CD4-positive, alpha-beta T cell treated with Interleukin-4 for 1 hour (primary cell): ENCODE data around the gene LTBP4.
"Not testable (repeated sequence)": the region's sequence is repeated elsewhere in the genome, so short reads cannot be mapped to it uniquely, and the experiment has no call there.

Experiments
- DNase-seq, 2 donors: peaks; one replicate each; pipeline ENCODE4 v3.0.0-alpha.2; 2020 to 2022

LTBP4 gene, protein sequence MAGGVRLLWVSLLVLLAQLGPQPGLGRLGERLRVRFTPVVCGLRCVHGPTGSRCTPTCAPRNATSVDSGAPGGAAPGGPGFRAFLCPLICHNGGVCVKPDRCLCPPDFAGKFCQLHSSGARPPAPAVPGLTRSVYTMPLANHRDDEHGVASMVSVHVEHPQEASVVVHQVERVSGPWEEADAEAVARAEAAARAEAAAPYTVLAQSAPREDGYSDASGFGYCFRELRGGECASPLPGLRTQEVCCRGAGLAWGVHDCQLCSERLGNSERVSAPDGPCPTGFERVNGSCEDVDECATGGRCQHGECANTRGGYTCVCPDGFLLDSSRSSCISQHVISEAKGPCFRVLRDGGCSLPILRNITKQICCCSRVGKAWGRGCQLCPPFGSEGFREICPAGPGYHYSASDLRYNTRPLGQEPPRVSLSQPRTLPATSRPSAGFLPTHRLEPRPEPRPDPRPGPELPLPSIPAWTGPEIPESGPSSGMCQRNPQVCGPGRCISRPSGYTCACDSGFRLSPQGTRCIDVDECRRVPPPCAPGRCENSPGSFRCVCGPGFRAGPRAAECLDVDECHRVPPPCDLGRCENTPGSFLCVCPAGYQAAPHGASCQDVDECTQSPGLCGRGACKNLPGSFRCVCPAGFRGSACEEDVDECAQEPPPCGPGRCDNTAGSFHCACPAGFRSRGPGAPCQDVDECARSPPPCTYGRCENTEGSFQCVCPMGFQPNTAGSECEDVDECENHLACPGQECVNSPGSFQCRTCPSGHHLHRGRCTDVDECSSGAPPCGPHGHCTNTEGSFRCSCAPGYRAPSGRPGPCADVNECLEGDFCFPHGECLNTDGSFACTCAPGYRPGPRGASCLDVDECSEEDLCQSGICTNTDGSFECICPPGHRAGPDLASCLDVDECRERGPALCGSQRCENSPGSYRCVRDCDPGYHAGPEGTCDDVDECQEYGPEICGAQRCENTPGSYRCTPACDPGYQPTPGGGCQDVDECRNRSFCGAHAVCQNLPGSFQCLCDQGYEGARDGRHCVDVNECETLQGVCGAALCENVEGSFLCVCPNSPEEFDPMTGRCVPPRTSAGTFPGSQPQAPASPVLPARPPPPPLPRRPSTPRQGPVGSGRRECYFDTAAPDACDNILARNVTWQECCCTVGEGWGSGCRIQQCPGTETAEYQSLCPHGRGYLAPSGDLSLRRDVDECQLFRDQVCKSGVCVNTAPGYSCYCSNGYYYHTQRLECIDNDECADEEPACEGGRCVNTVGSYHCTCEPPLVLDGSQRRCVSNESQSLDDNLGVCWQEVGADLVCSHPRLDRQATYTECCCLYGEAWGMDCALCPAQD (N-terminal part only)

DNA sequence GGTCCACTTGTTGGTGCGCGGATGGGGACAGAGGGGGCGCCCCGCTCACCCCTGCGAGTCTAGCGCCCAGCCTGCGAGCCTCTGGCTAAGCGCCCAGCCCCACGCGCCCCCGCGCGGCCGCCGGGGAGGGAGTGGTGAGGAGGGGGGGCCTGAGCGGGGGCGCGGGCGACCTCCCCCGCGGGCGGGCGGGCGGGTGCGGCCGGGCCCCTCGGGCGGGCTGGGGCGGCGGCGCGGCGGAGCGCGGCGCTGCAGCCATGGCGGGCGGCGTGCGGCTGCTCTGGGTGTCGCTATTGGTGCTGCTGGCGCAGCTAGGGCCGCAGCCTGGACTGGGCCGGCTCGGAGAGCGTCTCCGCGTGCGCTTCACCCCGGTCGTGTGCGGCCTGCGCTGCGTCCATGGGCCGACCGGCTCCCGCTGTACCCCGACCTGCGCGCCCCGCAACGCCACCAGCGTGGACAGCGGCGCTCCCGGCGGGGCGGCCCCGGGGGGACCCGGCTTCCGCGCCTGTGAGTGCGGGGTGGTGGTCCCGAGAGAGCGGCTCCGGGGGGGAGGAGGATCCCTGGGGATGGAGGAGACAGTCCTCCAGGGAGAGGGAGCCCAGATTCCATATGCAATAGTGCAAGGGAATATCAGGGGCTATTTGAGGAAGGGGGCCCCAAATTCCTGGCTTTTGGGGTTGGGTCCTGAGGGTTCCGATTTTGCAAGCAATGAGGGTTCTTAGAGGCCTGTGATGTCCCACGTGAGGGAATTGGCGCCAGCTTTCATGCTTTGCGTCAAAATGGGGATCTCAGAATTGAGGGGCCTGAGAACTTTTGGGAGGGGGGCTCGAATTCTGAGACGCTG, at the start of gene LTBP4:
Gene LTBP4, plus strand, starts transcription at position 236 of the 841 bp plus-strand sequence. Its CDS starts 19 bp downstream, at position 255.
- peak in 1 of 2 donors; percentile 45 for DNase-seq

DNA sequence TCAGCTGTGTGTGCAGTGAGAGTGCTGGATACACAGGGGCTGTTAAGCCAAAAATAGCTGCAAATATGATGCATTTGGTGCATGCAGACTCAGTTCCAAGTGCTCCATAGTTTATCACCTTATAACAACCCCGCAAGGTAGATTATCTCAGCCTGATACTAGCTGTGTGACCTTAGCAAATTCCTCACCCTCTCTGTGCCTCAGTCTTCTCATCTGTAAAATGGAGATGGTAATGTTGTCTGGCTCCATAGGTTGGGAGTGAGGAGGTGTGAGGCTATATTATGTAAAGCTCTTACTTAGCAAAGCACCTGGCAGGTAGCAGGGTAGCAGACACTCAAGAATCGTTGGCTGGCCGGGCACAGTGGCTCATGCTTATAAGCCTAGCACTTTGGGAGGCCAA, 48.3 kb upstream of the LTBP4 start:
- DNase-seq, result no peak

DNA sequence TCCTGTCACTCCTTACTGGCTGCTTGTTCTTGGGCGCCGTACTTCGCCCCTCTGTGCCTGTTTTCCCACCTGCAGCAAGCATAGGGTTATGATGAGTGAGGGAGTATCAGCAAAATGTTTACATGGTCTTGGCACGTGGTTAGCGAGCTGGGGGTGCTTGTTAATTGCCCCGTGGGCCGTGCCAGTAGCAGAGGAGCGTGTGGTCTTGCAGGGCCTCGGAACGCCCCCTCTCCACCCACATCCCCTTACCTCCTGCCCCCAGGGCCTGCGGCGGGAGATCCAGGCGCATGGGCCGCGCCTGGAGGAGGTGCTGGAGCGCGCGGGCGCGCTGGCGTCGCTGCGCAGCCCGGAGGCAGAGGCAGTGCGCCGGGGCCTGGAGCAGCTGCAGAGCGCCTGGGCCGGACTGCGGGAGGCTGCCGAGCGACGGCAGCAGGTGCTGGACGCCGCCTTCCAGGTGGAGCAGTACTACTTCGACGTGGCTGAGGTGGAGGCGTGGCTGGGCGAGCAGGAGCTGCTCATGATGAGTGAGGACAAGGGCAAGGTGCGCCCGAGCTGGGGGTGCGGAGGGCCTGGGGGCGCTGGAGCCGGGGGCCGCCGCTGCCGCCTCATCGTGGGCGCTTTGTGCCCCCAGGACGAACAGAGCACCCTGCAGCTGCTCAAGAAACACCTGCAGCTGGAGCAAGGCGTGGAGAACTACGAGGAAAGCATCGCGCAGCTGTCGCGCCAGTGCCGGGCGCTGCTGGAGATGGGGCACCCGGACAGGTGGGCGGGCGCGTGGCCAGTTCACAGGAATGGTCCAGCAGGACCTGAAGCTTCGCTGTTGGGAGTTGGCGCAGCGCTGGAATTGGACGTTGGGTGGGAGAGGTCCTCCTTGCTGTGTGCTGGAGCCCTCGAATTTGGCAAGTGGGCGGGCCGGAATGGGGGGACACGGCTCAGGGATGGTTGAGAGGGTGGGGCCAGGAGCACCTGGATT, 47.0 kb upstream of the LTBP4 start:
- DNase-seq, result no peak

DNA sequence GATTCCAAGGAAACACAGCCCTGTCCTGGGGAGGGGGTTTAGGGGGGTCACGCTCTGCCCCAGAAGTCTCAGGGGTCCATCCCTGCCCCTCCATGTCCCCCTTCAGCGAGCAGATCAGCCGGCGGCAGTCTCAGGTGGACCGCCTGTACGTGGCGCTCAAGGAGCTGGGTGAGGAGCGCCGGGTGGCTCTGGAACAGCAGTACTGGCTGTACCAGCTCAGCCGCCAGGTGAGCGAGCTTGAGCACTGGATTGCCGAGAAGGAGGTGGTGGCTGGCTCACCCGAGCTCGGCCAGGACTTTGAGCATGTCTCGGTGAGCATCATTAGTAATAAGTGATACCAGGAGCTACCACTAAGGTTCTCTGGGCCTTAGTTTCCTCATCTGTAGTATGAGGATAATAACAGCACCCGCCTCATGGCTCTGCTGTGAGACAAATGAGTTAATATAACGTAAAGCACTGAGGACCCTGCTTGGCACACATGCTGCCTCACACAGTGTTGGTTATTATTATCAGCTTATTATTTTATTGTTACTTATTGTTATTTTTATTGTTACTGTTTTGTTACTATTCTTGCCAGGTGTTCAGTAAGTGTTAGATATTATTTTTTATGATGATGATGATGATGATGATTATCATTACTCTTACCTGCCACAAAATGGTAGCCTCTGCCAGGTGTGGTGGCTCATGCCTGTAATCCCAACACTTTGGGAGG, 45.0 kb upstream of the LTBP4 start:
- no peak for DNase-seq

DNA sequence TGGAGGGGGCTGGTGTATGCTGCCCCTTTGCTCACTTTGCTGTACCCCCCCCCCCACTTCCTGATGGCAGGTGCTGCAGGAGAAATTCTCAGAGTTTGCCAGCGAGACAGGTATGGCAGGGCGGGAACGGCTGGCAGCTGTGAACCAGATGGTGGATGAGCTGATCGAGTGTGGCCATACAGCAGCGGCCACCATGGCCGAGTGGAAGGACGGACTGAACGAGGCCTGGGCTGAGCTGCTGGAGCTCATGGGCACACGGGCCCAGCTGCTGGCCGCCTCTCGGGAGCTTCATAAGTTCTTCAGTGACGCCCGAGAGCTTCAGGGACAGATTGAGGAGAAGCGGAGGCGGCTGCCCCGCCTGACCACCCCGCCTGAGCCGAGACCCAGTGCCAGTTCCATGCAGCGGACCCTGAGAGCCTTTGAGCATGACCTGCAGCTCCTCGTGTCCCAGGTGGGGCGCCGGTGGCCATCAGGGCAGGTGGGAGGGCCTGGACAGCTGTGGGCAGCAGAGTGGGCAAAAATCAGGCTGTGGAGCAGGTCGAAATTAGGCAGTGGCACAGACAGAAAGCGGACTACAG, 44.1 kb upstream of the LTBP4 start:
- DNase-seq, result no peak

DNA sequence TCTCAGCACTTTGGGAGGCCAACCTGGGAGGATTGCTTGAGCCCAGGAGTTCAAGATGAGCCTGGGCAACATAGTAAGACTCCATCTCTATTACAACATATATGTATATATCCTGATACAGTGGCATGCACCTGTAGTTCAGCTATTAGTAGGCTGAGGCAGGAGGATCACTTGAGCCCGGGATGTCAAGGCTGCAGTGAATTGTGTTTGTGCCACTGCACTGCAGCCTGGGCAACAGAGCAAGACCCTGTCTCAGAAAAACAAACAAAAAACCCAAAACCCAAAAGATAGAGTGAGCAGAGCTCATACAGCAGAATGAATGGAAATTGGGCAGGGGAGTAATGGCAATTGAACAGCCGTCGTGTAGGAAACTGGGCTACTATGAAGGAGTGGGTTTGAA, 41.8 kb upstream of the LTBP4 start:
- no peak for DNase-seq

DNA sequence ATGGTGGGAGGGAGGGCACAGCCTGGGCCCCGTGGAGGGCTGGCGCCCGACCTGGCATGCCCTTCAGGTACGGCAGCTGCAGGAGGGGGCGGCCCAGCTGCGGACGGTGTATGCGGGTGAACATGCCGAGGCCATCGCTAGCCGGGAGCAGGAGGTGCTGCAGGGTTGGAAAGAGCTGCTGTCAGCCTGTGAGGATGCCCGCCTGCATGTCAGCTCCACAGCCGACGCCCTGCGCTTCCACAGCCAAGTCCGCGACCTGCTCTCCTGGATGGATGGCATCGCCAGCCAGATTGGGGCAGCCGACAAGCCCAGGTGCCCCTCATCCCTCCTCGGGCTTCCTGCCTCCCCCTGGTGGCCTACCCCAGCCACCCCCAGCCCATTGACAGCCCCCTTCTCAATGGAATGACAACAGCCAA, 41.1 kb upstream of the LTBP4 start:
- DNase-seq, result no peak

DNA sequence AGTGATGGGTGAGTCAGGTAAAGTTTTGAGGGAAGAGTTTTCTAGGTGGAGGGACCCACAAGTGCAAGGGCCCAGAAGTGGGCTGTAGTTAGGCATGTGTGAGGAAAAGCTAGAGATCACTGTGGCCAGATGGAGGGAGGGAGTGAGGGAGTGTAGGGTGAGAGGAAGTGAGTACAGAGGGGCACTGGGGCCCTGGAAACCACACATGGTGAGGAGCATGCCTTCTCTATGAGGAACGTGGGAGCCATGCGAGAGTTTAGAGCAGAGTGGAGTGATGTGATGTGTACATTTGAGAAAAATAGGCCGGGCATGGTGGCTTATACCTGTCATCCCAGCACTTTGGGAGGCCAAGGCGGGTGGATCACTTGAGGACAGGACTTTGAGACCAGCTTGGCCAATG, 39.2 kb upstream of the LTBP4 start:
- DNase-seq, result no peak

DNA sequence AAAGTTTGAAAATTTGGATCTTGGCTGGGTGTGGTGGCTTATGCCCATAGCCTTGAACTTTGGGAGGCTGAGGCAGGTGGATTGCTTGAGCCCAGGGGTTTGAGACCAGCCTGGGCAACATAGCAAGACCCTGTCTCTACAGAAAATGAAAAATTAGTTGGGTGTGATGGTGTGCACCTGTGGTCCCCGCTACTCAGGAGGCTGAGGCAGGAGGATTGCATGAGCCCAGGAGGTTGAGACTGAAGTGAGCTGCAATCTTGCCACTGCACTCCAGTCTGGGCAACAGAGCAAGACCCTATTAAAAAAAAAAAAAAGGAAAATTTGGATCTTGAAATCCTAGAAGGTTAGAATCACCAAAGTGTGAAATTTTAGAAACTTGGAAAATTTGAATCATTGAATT, 36.6 kb upstream of the LTBP4 start:
- DNase-seq, result not testable (repeated sequence)

DNA sequence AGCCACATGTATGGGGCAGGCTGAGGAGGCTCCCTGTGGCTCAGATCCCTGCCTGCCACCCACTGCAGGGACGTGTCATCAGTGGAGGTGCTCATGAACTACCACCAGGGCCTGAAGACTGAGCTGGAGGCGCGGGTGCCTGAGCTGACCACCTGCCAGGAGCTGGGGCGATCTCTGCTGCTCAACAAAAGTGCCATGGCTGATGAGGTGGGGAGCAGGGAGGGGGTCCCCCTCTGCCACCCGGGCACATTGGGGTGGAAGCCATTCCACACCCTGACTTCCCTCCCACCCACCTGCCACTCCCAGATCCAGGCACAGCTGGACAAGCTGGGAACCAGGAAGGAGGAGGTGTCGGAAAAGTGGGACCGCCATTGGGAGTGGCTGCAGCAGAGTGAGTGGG, 35.8 kb upstream of the LTBP4 start:
- DNase-seq, result no peak

DNA sequence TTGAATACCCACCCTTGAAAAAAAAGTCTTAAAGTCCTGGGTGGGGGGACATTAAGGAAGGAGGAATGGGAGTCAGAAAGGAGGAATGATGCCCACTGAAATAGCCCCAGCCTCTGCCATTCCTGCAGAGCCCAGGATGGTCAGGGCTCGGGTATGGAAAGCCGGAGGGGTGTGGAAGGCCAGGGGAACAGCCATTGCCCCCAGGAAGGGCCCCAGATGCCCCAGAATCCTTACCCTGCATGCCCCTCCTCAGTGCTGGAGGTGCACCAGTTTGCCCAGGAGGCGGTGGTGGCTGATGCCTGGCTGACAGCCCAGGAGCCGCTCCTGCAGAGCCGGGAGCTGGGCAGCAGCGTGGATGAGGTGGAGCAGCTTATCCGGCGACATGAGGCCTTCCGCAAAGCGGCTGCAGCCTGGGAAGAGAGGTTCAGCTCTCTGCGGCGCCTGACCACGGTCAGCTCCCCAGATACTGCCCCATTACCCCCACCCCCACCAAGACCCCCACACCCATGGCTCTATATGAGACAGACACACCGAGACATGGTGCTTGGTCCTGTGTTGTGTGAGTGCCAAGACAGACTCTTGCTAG, 35.2 kb upstream of the LTBP4 start:
- no peak for DNase-seq

DNA sequence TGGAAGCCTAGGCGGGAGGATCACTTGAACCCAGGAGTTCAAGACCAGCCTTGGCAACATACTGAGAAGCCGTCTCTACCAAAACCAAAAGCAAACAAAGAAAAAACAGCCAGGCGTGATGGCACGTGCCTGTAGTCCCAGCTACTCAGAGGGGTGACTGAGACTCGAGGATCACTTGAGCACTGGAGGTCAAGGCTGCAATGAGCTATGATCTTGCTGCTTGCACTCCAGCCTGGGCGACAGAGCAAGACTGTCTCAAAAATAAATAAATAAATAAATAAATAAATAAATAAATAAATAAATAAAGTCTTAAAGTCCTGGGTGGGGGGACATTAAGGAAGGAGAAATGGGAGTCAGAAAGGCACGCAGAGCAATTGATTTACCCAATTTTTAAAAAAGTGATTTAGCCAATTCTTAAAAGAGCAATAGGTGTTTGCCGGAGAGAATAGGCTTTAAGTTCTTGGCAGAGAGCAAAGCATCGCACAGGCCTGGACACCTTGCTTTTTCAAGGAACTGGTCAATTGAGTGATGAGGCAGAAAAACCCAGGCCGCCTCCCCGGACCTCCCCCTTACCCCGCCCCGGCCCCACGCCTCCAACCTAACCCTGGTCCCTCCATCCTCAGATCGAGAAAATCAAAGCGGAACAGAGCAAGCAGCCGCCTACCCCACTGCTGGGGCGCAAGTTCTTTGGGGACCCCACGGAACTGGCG, 34.0 kb upstream of the LTBP4 start:
- no peak for DNase-seq

DNA sequence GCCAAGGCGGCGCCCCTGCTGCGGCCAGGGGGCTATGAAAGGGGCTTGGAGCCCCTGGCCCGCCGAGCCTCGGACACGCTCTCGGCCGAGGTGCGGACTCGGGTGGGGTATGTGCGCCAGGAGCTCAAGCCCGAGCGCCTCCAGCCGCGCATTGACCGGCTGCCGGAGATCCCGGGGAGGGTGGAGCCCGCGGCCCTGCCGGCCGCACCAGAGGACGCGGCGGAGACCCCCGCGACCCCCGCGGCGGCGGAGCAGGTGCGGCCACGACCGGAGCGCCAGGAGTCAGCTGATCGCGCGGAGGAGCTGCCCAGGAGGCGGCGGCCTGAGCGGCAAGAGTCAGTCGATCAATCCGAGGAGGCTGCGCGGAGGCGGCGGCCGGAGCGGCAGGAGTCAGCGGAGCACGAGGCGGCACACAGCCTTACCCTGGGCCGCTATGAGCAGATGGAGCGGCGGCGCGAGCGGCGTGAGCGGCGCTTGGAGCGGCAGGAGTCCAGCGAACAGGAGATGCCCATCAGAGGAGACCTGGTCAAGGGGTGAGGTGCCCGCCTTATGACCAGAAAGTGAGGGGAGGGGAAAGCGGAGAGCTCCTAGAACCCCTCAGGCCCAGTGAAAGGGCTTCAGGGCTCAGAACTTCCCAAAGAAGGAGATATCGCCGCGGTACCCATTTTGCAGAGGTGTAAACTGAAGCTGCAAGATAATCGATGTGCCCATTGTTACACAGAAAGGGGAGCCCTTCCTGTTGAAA, 33.2 kb upstream of the LTBP4 start:
- DNase-seq, result no peak

DNA sequence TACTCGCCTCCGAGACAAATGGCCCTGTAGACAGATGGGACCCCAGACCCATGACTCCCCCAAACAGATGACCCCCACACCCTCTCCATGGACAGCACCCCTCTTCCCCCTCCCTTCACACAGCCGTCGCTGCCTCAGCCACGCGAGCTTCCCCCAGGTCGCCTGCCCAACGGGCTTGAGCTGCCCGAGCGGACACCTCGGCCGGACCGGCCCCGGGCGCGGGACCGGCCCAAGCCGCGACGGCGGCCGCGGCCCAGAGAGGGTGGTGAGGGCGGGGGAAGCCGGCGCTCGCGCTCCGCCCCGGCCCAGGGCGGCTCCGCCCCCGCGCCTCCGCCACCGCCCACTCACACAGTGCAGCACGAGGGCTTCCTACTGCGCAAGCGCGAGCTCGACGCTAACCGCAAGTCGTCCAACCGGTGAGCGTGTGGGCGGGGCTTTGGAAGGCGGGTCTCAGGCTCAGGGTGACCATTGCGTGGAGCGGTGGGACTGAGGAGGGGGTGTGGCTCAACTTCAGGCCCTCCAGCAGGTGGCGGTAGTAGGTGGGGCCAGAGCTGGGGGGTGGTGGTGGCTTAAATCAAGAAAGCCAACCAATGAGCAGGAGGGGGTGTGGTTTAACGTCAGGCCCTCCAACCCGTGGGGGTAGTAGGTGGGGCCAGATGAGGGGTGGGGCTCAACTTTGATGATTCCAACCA, 30.7 kb upstream of the LTBP4 start:
- DNase-seq, result peak; percentile 99

DNA sequence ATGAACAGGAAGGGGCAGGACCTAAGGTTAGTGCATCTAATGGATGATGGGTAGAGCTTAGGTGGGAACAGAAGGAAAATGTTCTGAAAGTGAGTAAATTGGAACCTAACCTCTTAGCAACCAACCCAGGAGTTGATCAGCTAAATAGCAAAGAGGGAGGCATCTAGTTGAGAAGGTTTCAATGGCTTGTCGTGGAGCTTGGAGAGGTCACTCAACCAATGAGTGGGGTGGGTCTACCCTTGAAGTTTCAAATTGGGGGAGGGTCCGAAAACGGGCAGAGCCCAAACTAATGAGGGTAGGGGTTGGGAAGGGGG, 30.2 kb upstream of the LTBP4 start:
- DNase-seq, result no peak

DNA sequence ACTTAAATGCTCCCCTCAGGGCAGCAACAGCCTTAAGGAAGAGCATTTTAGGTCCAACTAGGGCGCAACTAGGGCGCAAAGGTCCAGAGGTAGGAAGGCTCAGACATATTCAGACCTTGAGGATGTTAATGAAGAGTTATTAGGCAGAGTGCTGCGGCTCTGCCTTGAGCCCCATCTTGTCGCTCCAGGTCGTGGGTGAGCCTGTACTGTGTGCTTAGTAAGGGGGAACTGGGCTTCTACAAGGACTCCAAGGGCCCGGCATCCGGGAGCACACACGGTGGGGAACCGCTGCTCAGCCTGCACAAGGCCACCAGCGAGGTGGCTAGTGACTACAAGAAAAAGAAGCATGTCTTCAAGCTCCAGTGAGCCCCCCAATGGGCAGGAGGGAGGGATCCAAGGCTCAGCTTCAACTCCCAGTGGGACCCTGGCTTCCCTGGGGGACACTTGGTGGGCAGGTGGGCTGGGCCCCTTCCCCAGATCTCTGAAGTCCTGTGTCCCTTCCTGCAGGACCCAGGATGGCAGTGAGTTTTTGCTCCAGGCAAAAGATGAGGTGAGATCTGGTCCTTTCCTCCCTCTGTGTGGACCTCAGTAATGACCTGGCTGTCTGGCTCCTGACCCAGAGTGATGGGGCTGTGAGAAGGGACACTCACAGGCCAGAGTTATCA, 29.2 kb upstream of the LTBP4 start:
- DNase-seq, result no peak

DNA sequence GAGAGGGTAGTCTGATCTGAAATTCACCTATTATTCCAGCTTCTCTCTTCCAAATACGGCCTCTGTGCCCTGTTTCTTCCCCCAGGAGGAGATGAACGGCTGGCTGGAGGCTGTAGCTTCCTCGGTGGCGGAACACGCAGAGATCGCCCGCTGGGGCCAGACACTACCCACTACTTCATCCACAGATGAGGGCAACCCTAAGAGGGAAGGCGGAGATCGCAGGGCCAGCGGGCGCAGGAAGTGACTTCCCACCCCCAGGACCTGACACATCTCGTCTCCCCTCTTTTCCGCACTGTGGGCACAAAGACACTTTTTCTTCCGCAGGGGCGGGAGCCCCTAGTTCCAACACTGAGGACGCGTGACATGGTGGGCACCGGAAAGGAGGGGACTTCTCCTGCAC, 25.8 kb upstream of the LTBP4 start:
- no peak for DNase-seq
